Endothelial cell of umbilical vein (primary cell): ENCODE data around the gene HPX. TPM values are rescaled to one million over a fixed set of nuclear protein-coding genes. Genes with fewer than 3 reads are reported as not detected.

ENCODE experiments used
- BruUV-seq: library from RNA; stranded (reverse); fragments of 400-500 nt; replicated peaks from 2 replicates; lab custom pipeline; 2021; lab: Mats Ljungman, UMichigan
- CTCF ChIA-PET: fragments of 300-600, 350-600 bp; sonication (Branson Sonifier 250); formaldehyde crosslinking; loops from one replicate; lab custom pipeline; 2021; ENCODE audit warnings: antibody characterized with exemption, inconsistent platforms; lab: Charles Lee
- POLR2A ChIA-PET: fragments of 300-600, 350-600 bp; sonication (Branson Sonifier 250); formaldehyde crosslinking; loops from one replicate; lab custom pipeline; 2021; ENCODE audit warnings: antibody characterized with exemption, inconsistent platforms; lab: Charles Lee
- DNase-seq: peaks from one replicate; pipeline ENCODE4 v3.0.0-alpha.2; 2011; ENCODE audit warnings: low read depth, low spot score
- FAIRE-seq: peaks from 2 replicates; lab custom pipeline; 2011; peaks lifted over from hg19 to GRCh38; lab: Jason Lieb, UNC
- H2AFZ ChIP-seq: 2 replicates; pipeline ENCODE4 v1.6.0; 2012; ENCODE audit warnings: low read depth, low read length, control low read depth, inconsistent platforms
- H3K27ac ChIP-seq: 2 replicates; pipeline ENCODE4 v1.5.1; 2011; ENCODE audit warnings: low read depth, mild to moderate bottlenecking, control low read depth, low read length, moderate library complexity; ENCODE audit not compliant: insufficient read depth
- H3K27me3 ChIP-seq, 2 experiments: 2 replicates each; pipeline versions ENCODE4 v1.6.0 to v1.6.1; 2011; ENCODE audit warnings: low read length in 2 of 2, mixed read lengths in 1 of 2; ENCODE audit not compliant: control insufficient read depth in 2 of 2, insufficient read depth in 2 of 2
- H3K36me3 ChIP-seq, 2 experiments: 2 replicates in 1 of 2; 3 replicates in 1 of 2; pipeline ENCODE4 v1.5.1; 2011; ENCODE audit warnings: low read length in 2 of 2, mild to moderate bottlenecking in 1 of 2, moderate library complexity in 1 of 2; ENCODE audit not compliant: control insufficient read depth in 2 of 2, insufficient read depth in 2 of 2; ENCODE audit errors: extremely low read depth in 1 of 2
- H3K4me1 ChIP-seq: 3 replicates; pipeline ENCODE4 v1.5.1; 2011; ENCODE audit warnings: mild to moderate bottlenecking, low read length; ENCODE audit not compliant: control insufficient read depth, insufficient read depth; ENCODE audit errors: extremely low read depth
- H3K4me2 ChIP-seq: 2 replicates; pipeline ENCODE4 v1.6.1; 2011; ENCODE audit warnings: low read length, control low read depth, mixed read lengths; ENCODE audit not compliant: insufficient read depth
- H3K4me3 ChIP-seq, 3 experiments: fragments of 200-600 bp in 1 of 3; sonication (generic), shearing (Covaris generic) in 1 of 3; replicated peaks in 1 of 3; 2 replicates each; pipeline ENCODE4 v1.5.1; 2011 to 2016; ENCODE audit warnings: control low read depth in 3 of 3, low read length in 3 of 3, mild to moderate bottlenecking in 2 of 3, inconsistent platforms in 1 of 3, low read depth in 1 of 3, moderate library complexity in 1 of 3; ENCODE audit not compliant: insufficient read depth in 1 of 3
- H3K79me2 ChIP-seq: 2 replicates; pipeline ENCODE4 v1.6.0; 2012; ENCODE audit warnings: low read length, inconsistent platforms; ENCODE audit not compliant: control insufficient read depth, insufficient read depth
- H3K9ac ChIP-seq: replicated peaks from 2 replicates; pipeline ENCODE3; 2011; ENCODE audit warnings: low read length, control low read depth; ENCODE audit not compliant: insufficient read depth; ENCODE audit errors: extremely low read depth
- H3K9me1 ChIP-seq: replicated peaks from 3 replicates; pipeline ENCODE4 v1.6.0; 2011; ENCODE audit warnings: mild to moderate bottlenecking, low read length; ENCODE audit not compliant: control insufficient read depth, insufficient read depth; ENCODE audit errors: extremely low read depth
- H3K9me3 ChIP-seq: replicated peaks from 2 replicates; pipeline ENCODE4 v1.5.1; 2012; ENCODE audit warnings: low read length, inconsistent platforms; ENCODE audit not compliant: control insufficient read depth, insufficient read depth
- H4K20me1 ChIP-seq: replicated peaks from 2 replicates; pipeline ENCODE3; 2011; ENCODE audit warnings: mild to moderate bottlenecking, low read length; ENCODE audit not compliant: control insufficient read depth, insufficient read depth; ENCODE audit errors: extremely low read depth
- CTCF ChIP-seq, 2 donors: IDR thresholded peaks; 1 replicate in 1 of 2; 2 replicates in 1 of 2; pipeline ENCODE4 v1.5.1; 2011; ENCODE audit warnings: low read length in 2 of 2, mild to moderate bottlenecking in 2 of 2, moderate library complexity in 2 of 2, control low read depth in 1 of 2, inconsistent platforms in 1 of 2, low read depth in 1 of 2; ENCODE audit not compliant: insufficient read depth in 1 of 2; ENCODE audit errors: extremely low read depth in 1 of 2
- EZH2 ChIP-seq: IDR thresholded peaks from 2 replicates; pipeline ENCODE4 v1.6.1; 2012; ENCODE audit warnings: borderline replicate concordance, low read depth, mild to moderate bottlenecking, moderate library complexity, low read length, inconsistent platforms; ENCODE audit not compliant: severe bottlenecking
- FOS ChIP-seq: IDR thresholded peaks from 2 replicates; pipeline ENCODE4 v1.6.1; 2011; ENCODE audit warnings: mild to moderate bottlenecking, low read length, moderate library complexity, borderline replicate concordance; ENCODE audit not compliant: insufficient read depth
- POLR2A ChIP-seq: IDR thresholded peaks from 2 replicates; pipeline ENCODE4 v1.6.1; 2012; ENCODE audit warnings: low read depth, mild to moderate bottlenecking, control low read depth, low read length
- POLR2AphosphoS5 ChIP-seq: IDR thresholded peaks from 2 replicates; pipeline ENCODE4 v1.6.1; 2012; ENCODE audit warnings: low read depth, mild to moderate bottlenecking, control low read depth, low read length, moderate library complexity; ENCODE audit not compliant: insufficient read depth
- dilution Hi-C: fragments of 300-500 bp; cut with MboI; formaldehyde crosslinking; loops from one replicate; pipeline ENCODE4 v1.15.0; 2019; ENCODE audit warnings: low sequenced_read_pairs; ENCODE audit not compliant: extremely low pct_ligation_motif_present
- intact Hi-C: fragments of 100-400 bp; cut with micrococcal nuclease; formaldehyde crosslinking; loops from one replicate; pipeline ENCODE4 v1.10.0; 2022
- polyA plus RNA-seq, 4 experiments: library from polyadenylated mRNA; depleted of rRNA in 3 of 4; stranded (reverse) in 3 of 4; unstranded in 1 of 4; fragments of >200 nt; gene quantifications; 2 replicates each; pipeline versions ENCODE4 v1.2.1 to v1.2.3, GENCODE V29; 2011 to 2012; ENCODE audit warnings: missing spikeins in 1 of 4
- total RNA-seq: library from RNA; stranded (reverse); gene quantifications from 2 replicates; pipeline ENCODE4 v1.2.3, GENCODE V29; 2021

Gene HPX
- total and polyA plus RNA-seq, 2 donors (not counting 3 experiments of a cell fraction or from before 2014, with no cell fraction given): 1.3 to 1.5 TPM

DNA sequence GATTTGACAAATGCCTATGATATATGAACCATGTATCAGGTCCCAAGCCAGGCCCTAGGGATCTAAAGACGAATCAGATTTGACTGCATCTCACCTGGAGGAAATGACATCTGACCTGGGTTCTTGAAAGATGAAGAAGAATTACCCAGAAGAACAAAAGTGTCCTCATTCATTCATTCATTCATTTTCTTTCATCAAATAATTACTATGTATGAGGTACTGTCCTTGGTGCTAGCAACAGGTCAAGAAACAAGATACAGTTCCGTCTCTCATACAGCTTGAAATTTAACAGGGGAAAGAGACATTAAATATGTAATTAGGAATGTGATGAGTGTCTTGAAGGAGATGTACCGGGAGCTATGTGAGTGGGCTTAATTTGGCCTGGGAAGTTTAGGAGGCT is 20.1 kb downstream of the HPX start:
- H3K9me3 ChIP-seq: no peaks in the 10 kb centered on the region
- peaks cover 7 to 14% of the 10 kb centered on the region in 2 experiments for H3K27me3 ChIP-seq
- intact Hi-C loops: no loop called here
- no peak overlapping the region for H3K4me3 ChIP-seq
- peaks cover 10% of the 10 kb centered on the region for H3K4me1 ChIP-seq
- no peaks in the 10 kb centered on the region for H3K9me1 ChIP-seq
- no peaks in the 10 kb centered on the region for H3K79me2 ChIP-seq
- H3K27ac ChIP-seq: no peak overlapping the region
- H3K9ac ChIP-seq: no peak overlapping the region
- BruUV-seq: no TSS peak
- no peaks in the 10 kb centered on the region for H3K36me3 ChIP-seq
- H3K4me2 ChIP-seq: no peak overlapping the region
- POLR2A ChIA-PET: no interaction called here
- CTCF ChIA-PET: interaction anchor here (1.2 to 1.6 kb wide), 2 partner anchors 9 to 23 kb away, joined by 5 to 8 read pairs; no protein-coding TSS in a partner anchor
- no peak for DNase-seq
- H4K20me1 ChIP-seq: no peaks in the 10 kb centered on the region
- no peak overlapping the region for H2AFZ ChIP-seq
- no peak for FAIRE-seq
- dilution Hi-C loops: no loop called here
- TF ChIP-seq CTCF (IDR thresholded peaks at IDR 0.05; ENCODE audit: extremely low read depth in 1 of 2, insufficient read depth in 1 of 2, low read depth in 1 of 2, low read length in 2 of 2) (no peak), POLR2AphosphoS5 (no peak), POLR2A (no peak), EZH2 (no peak), FOS (no peak)
